ENCODE measurements around the gene EXOC2. TPM values are rescaled to one million over a fixed set of nuclear protein-coding genes. Genes with fewer than 3 reads are reported as not detected.

EXOC2 gene
- total and polyA plus RNA-seq, 2 of the 13 experiments (the other 11 are each of a cell fraction or from before 2014, with no cell fraction given): 12.6 to 22.9 TPM

DNA sequence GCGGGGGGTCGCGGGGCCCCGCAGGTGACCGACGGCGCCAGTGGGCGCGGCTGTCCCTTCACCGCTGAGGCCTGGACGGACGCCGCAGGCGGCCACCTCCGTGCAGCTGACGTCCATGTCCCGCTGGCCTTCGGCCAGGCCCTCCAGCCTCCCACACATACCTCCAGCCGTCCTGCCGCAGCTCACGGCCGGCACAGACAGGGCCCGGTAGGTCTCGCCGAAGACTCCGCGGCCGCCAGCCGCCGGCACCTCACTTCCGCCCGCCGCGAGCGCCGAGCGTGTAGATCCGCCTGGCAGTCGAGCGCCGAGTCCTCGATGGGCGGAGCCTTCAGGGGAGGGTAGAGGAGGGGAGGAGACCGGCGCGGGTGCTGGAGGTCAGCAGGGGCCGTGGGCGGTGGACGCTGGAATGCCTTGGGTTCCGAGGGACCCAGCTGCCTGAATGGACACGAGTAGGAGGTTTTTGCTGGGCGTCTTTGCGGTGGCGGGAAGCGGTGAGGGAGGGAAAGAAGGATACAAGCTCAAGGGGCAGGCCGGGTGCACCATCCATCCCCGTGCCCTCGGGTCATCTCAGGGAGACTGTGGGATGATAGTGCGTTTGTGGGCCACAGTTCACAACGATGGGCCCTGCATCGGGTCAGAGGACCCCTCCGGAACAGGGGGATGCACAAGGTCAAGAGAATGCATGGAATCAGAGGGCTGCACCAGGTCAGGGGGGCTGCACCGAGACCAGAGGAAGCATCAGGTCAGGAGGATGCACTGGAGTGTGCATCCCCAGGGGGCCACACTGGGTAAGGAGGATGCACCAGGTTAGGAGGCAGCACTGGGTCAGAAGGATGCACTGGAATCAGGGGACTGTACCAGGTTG, at the start of gene EXOC2 (continued):
- TF ChIP-seq ZNF687 (CRISPR knock-in tag; IDR thresholded peaks at IDR 0.05): peak; percentile 90
- TF ChIP-seq ZNF407 (CRISPR knock-in tag; IDR thresholded peaks at IDR 0.05; ENCODE audit: not compliant biosample characterization): peak; percentile 50
- no peak; the same call in 1 of the 2 replicates for TF ChIP-seq JDP2 (CRISPR knock-in tag; IDR thresholded peaks at IDR 0.05; ENCODE audit: borderline replicate concordance)
- TF ChIP-seq, protein P1, sequence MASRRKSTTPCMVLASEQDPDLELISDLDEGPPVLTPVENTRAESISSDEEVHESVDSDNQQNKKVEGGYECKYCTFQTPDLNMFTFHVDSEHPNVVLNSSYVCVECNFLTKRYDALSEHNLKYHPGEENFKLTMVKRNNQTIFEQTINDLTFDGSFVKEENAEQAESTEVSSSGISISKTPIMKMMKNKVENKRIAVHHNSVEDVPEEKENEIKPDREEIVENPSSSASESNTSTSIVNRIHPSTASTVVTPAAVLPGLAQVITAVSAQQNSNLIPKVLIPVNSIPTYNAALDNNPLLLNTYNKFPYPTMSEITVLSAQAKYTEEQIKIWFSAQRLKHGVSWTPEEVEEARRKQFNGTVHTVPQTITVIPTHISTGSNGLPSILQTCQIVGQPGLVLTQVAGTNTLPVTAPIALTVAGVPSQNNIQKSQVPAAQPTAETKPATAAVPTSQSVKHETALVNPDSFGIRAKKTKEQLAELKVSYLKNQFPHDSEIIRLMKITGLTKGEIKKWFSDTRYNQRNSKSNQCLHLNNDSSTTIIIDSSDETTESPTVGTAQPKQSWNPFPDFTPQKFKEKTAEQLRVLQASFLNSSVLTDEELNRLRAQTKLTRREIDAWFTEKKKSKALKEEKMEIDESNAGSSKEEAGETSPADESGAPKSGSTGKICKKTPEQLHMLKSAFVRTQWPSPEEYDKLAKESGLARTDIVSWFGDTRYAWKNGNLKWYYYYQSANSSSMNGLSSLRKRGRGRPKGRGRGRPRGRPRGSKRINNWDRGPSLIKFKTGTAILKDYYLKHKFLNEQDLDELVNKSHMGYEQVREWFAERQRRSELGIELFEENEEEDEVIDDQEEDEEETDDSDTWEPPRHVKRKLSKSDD (CRISPR knock-in tag; IDR thresholded peaks at IDR 0.05; ENCODE audit: low read depth): peak; percentile 91
- TF ChIP-seq SMAD9 (CRISPR knock-in tag; IDR thresholded peaks at IDR 0.05): peak; percentile 57; the same call in 1 of the 2 replicates
- peak; percentile 85; the same call in 1 of the 2 replicates for TF ChIP-seq NFKB2 (CRISPR knock-in tag; IDR thresholded peaks at IDR 0.05; ENCODE audit: borderline replicate concordance)
- TF ChIP-seq ZNF121 (CRISPR knock-in tag; IDR thresholded peaks at IDR 0.05): no peak
- peak; percentile 97 for TF ChIP-seq FOXK1 (CRISPR knock-in tag; IDR thresholded peaks at IDR 0.05; ENCODE audit: borderline replicate concordance, low read depth)
- TF ChIP-seq ZNF451 (CRISPR knock-in tag; IDR thresholded peaks at IDR 0.05): no peak; the same call in 1 of the 2 replicates
- peak; percentile 71 for TF ChIP-seq FOSL2 (CRISPR knock-in tag; IDR thresholded peaks at IDR 0.05)

Data from HepG2 (cell line).